Activated CD4-positive, alpha-beta memory T cell treated with anti-CD3 and anti-CD28 coated beads for 36 hours (primary cell): Measurements from ENCODE around the gene JMY. TPM values are rescaled to one million over a fixed set of nuclear protein-coding genes. Genes with fewer than 3 reads are reported as not detected.

Experiments used
- CTCF ChIA-PET: fragments of 350-600 bp; sonication (Branson Sonifier 250); formaldehyde crosslinking; loops from one replicate; lab custom pipeline; 2021; ENCODE audit warnings: antibody characterized with exemption, inconsistent platforms; lab: Charles Lee
- POLR2A ChIA-PET: fragments of 350-600 bp; sonication (Branson Sonifier 250); formaldehyde crosslinking; loops from one replicate; lab custom pipeline; 2021; ENCODE audit warnings: antibody characterized with exemption; lab: Charles Lee
- DNase-seq: peaks from one replicate; pipeline ENCODE4 v3.0.0-alpha.2; 2020
- H3K27ac Mint-ChIP-seq: one replicate; pipeline ENCODE4 v1.8.0; 2021; ENCODE audit warnings: mixed read lengths
- H3K27me3 Mint-ChIP-seq: one replicate; pipeline ENCODE4 v1.8.0; 2021; ENCODE audit warnings: mixed read lengths
- H3K36me3 Mint-ChIP-seq: one replicate; pipeline ENCODE4 v1.8.0; 2021; ENCODE audit warnings: mixed read lengths
- H3K4me1 Mint-ChIP-seq: one replicate; pipeline ENCODE4 v1.8.0; 2021; ENCODE audit warnings: low read depth, mixed read lengths
- H3K4me3 Mint-ChIP-seq: one replicate; pipeline ENCODE4 v1.8.0; 2021; ENCODE audit warnings: mild to moderate bottlenecking, mixed read lengths
- H3K9me3 Mint-ChIP-seq: one replicate; pipeline ENCODE4 v1.8.0; 2021; ENCODE audit warnings: mixed read lengths
- intact Hi-C: fragments of 100-400 bp; cut with micrococcal nuclease; formaldehyde crosslinking; loops from one replicate; pipeline ENCODE4 v1.15.1; 2023
- total RNA-seq, 2 experiments: library from RNA; stranded (reverse); gene quantifications; one replicate each; pipeline ENCODE4 v1.2.3, GENCODE V29; 2021

JMY gene
- total RNA-seq, 2 experiments from 2014 or later: 8.6 to 9.1 TPM

- intact Hi-C loops: no loop called here
- no peaks in the 10 kb centered on the region for H3K27me3 Mint-ChIP-seq
These were observed 65.2 kb downstream of the JMY start for GRCh38 chr5:79301046-79301712.

DNA sequence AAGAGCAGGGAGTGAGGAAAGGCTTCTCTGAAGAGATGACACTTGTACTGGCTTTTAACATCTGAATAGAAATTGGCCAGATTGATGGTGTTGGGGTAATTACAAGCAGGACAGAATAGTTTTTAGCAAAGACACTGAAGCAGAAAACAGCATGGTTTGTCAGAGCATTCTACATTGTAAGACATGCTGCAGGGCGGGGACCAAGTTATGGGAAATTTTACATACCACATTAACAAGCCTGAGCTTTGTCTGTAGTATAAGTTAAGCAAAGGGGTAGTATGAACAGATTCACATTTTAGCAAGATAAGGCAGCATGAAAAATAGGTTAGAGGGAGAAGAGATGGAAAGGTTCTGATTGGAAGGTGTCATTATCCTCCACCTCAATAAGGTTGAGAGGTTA, 66.5 kb downstream of the JMY start:
- POLR2A ChIA-PET: no interaction called here
- H3K27ac Mint-ChIP-seq: no peak overlapping the region
- CTCF ChIA-PET: no interaction called here
- no peak overlapping the region for H3K4me3 Mint-ChIP-seq
- no peak for DNase-seq
- H3K36me3 Mint-ChIP-seq: peaks cover 30% of the 10 kb centered on the region
- H3K4me1 Mint-ChIP-seq: no peaks in the 10 kb centered on the region
- no peaks in the 10 kb centered on the region for H3K27me3 Mint-ChIP-seq
- no peaks in the 10 kb centered on the region for H3K9me3 Mint-ChIP-seq
- intact Hi-C loops: no loop called here

More at GRCh38 chr5:79301046-79301712, 65.2 kb downstream of the JMY start:
- DNase-seq: no peak
- ChIA-PET CTCF (no interaction called here), POLR2A (no interaction called here)
- H3K9me3 Mint-ChIP-seq: no peaks in the 10 kb centered on the region
- peaks cover 22% of the 10 kb centered on the region for H3K36me3 Mint-ChIP-seq
- no peak overlapping the region for H3K4me3 Mint-ChIP-seq
- H3K27ac Mint-ChIP-seq: no peak overlapping the region
- no peaks in the 10 kb centered on the region for H3K4me1 Mint-ChIP-seq

GRCh38 chr5:79305706-79306105, 69.8 kb downstream of the JMY start:
- no peak for DNase-seq
- intact Hi-C loops: no loop called here
- Mint-ChIP-seq H3K27me3 (no peaks in the 10 kb centered on the region), H3K36me3 (peaks cover 21% of the 10 kb centered on the region), H3K9me3 (no peaks in the 10 kb centered on the region), H3K4me3 (no peak overlapping the region), H3K4me1 (no peaks in the 10 kb centered on the region), H3K27ac (no peak overlapping the region)
- ChIA-PET POLR2A (no interaction called here), CTCF (no interaction called here)

DNA sequence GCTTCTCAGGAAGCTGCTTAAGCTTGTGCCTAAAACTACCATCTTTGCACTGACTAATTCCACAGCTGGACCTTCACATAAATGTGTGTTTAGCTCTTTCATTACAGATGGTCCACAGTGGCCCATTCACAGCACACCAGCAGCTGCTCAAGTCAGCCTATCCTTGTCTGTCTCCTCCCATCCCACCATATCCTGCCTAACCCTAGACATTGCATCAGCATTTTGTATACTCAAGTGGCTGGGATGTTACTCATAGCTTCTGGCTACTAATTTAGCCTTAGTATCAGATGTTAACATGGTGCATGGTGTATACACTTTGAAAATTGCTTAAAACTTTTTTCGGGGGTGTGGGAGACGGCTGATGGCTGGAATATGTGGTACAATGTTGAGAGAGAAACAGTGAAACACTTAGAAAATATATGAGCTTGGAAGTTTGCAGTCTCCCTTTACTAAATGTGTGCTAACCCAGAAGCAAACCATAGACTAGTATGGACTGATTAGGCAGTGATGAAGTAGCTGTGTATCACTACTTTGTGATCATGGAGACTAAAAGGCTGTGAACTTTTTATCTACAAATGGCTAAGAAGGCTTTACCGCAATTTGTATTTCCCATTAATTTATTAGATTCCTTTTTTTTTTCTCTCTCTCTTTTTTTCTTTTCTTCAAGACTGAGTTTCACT, 83.1 kb downstream of the JMY start:
- H3K27me3 Mint-ChIP-seq: no peaks in the 10 kb centered on the region
- CTCF ChIA-PET: interaction anchor here (1.0 kb wide), 1 partner anchor 294 kb away, joined by 3 read pairs; no protein-coding TSS in a partner anchor
- POLR2A ChIA-PET: no interaction called here
- H3K27ac Mint-ChIP-seq: no peak overlapping the region
- DNase-seq: no peak
- H3K9me3 Mint-ChIP-seq: no peaks in the 10 kb centered on the region
- no peaks in the 10 kb centered on the region for H3K4me1 Mint-ChIP-seq
- peaks cover 26% of the 10 kb centered on the region for H3K36me3 Mint-ChIP-seq
- intact Hi-C loops: no loop called here
- no peak overlapping the region for H3K4me3 Mint-ChIP-seq

DNA sequence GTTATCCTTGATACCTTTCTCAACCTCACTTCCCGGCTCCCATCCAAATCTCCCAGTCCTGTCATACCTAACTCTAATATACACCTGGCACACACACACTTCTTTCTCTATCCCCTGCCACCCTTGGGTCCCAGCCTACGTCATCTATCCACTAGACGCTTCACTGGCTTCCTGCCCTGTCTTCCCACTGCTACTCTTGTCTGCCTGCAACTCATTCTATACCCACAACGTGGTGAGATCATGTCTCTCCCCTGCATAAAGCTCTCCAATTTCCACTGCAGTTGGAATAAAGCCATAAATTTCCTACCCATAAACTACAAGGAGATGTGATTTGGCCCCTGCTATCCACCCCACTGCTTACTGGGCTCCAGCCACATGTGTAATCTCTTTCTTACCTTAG, 93.5 kb downstream of the JMY start:
- Mint-ChIP-seq H3K27ac (no peak overlapping the region), H3K27me3 (peaks cover 3% of the 10 kb centered on the region), H3K36me3 (no peaks in the 10 kb centered on the region), H3K9me3 (no peaks in the 10 kb centered on the region), H3K4me1 (no peaks in the 10 kb centered on the region), H3K4me3 (no peak overlapping the region)
- CTCF ChIA-PET: no interaction called here
- DNase-seq: no peak
- intact Hi-C loops: no loop called here
- POLR2A ChIA-PET: no interaction called here

GRCh38 chr5:79330071-79330470, 94.1 kb downstream of the JMY start:
- intact Hi-C loops: no loop called here
- DNase-seq: no peak
- H3K9me3 Mint-ChIP-seq: no peaks in the 10 kb centered on the region
- peaks cover 3% of the 10 kb centered on the region for H3K27me3 Mint-ChIP-seq
- ChIA-PET POLR2A (no interaction called here), CTCF (no interaction called here)
- no peaks in the 10 kb centered on the region for H3K4me1 Mint-ChIP-seq
- no peaks in the 10 kb centered on the region for H3K36me3 Mint-ChIP-seq
- no peak overlapping the region for H3K4me3 Mint-ChIP-seq
- no peak overlapping the region for H3K27ac Mint-ChIP-seq

DNA sequence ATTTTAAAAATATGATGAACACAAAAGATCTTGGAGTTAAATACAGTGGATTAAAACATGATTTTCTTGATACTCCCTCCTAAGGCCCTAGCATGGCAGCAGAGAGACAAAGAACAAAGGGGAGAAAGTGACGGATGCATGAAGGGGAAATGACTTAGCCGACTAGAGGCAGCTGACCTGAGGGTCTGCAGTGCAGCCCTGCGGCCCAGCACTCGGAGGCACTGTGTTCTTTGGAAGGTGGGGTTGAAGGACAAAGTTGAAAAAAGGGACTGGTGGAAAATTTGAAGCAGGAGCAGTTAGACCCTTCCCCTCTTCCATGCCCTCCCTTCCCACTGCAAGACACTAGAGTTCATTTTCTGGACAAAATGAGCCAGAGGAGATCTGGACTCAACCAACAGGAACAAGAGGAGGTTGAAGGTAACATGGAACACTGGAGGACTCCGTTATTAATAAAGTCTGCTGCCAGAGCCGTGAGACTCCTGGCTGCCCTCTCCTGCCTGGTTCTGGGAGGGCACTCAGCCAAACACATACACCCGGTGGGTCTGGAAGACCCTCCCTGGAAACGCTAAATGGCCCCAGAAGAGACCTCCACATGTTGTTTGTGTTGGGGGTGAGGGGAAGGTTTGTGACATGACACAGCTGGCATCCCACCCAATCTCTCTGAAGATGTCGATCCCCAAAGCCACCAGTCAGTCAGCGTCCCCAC, 98.1 kb downstream of the JMY start:
- peaks cover 8% of the 10 kb centered on the region for H3K9me3 Mint-ChIP-seq
- H3K4me3 Mint-ChIP-seq: no peak overlapping the region
- H3K27me3 Mint-ChIP-seq: peaks cover 6% of the 10 kb centered on the region
- H3K4me1 Mint-ChIP-seq: no peaks in the 10 kb centered on the region
- ChIA-PET CTCF (no interaction called here), POLR2A (no interaction called here)
- intact Hi-C loops: no loop called here
- DNase-seq: no peak
- H3K36me3 Mint-ChIP-seq: no peaks in the 10 kb centered on the region
- no peak overlapping the region for H3K27ac Mint-ChIP-seq

DNA sequence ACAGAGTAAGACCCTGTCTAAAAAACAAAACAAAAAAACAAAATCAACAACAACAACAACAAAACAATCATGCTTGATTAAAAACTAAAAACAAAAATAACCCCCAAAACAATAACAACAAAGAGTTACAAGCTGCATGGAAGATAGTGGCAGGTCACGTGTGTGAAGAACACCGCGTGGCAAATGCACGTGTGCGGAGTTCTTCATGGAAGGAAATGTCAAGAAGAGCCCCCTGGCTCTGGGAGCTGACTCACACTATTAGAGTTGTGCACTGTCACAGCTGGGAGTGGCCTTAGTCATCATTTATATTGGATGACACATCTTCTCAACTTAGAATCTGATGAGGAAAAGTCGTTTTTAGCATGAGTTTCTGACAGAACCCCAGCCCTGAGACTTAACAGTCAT, 110.5 kb downstream of the JMY start:
- CTCF ChIA-PET: no interaction called here
- no peaks in the 10 kb centered on the region for H3K4me1 Mint-ChIP-seq
- H3K4me3 Mint-ChIP-seq: no peak overlapping the region
- H3K9me3 Mint-ChIP-seq: no peaks in the 10 kb centered on the region
- no peak overlapping the region for H3K27ac Mint-ChIP-seq
- DNase-seq: no peak
- POLR2A ChIA-PET: no interaction called here
- H3K36me3 Mint-ChIP-seq: no peaks in the 10 kb centered on the region
- no peaks in the 10 kb centered on the region for H3K27me3 Mint-ChIP-seq
- intact Hi-C loops: no loop called here

GRCh38 chr5:79349047-79349446, 113.1 kb downstream of the JMY start:
- H3K9me3 Mint-ChIP-seq: no peaks in the 10 kb centered on the region
- H3K4me3 Mint-ChIP-seq: no peak overlapping the region
- DNase-seq: no peak
- no peaks in the 10 kb centered on the region for H3K27me3 Mint-ChIP-seq
- no peak overlapping the region for H3K27ac Mint-ChIP-seq
- intact Hi-C loops: no loop called here
- H3K4me1 Mint-ChIP-seq: no peaks in the 10 kb centered on the region
- H3K36me3 Mint-ChIP-seq: no peaks in the 10 kb centered on the region
- ChIA-PET CTCF (no interaction called here), POLR2A (no interaction called here)

- Mint-ChIP-seq H3K27ac (no peak overlapping the region), H3K36me3 (no peaks in the 10 kb centered on the region), H3K27me3 (no peaks in the 10 kb centered on the region), H3K4me1 (no peaks in the 10 kb centered on the region), H3K4me3 (no peak overlapping the region), H3K9me3 (no peaks in the 10 kb centered on the region)
- ChIA-PET POLR2A (no interaction called here), CTCF (no interaction called here)
- DNase-seq: no peak
- intact Hi-C loops: no loop called here
These were observed 114.0 kb downstream of the JMY start for GRCh38 chr5:79349881-79350280.

DNA sequence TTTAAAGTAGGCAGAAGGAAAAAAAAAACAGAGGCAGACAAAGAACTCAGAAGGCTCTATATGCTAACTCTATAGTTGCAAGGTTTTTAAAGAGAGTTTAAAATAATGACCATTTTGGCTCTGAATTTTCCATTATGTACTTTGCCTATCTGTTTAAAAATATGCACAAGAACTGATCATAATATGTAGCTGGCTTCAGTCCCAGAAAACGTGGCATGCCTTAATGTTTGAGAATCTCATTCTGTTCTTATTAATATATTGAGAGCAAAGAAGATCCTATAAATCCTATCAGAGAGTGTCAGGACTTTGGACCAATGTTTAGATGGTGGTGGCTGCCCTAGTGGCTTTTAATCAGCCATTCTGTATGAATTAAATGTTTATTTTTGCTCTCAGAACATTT, 121.5 kb downstream of the JMY start:
- ChIA-PET POLR2A (no interaction called here), CTCF (no interaction called here)
- no peaks in the 10 kb centered on the region for H3K4me1 Mint-ChIP-seq
- H3K27ac Mint-ChIP-seq: no peak overlapping the region
- no peaks in the 10 kb centered on the region for H3K36me3 Mint-ChIP-seq
- no peak overlapping the region for H3K4me3 Mint-ChIP-seq
- peaks cover 3% of the 10 kb centered on the region for H3K27me3 Mint-ChIP-seq
- DNase-seq: no peak
- H3K9me3 Mint-ChIP-seq: no peaks in the 10 kb centered on the region
- intact Hi-C loops: no loop called here
